ENCODE results near the gene VWA8.
"Not testable (repeated sequence)": the region's sequence is repeated elsewhere in the genome, so short reads cannot be mapped to it uniquely, and the experiment has no call there.

DNA sequence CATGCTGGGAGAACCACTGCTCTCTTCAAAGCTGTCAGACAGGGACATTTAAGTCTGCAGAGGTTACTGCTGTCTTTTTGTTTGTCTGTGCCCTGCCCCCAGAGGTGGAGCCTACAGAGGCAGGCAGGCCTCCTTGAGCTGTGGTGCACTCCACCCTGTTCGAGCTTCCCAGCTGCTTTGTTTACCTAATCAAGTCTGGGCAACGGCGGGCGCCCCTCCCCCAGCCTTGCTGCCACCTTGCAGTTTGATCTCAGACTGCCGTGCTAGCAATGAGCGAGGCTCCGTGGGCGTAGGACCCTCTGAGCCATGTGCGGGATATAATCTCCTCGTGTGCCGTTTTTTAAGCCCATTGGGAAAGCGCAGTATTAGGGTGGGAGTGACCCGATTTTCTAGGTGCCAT is 420.7 kb downstream of the VWA8 start:
- not testable (repeated sequence) for TF ChIP-seq POLR2A (IDR thresholded peaks at IDR 0.05; ENCODE audit: low read length); GATA1 (IDR thresholded peaks at IDR 0.05; ENCODE audit: low read depth, low read length)
